ENCODE measurements around the gene RFTN1. TPM values are rescaled to one million over a fixed set of nuclear protein-coding genes. Genes with fewer than 3 reads are reported as not detected.
A peak's percentile ranks its signal among the peaks of the same experiment; 100 is the strongest.

RFTN1 gene
- polyA plus RNA-seq (ENCODE audit: insufficient read length in 12 of 12), result 10 to 100 TPM in 11 of 12 donors, not detected in 1; 10.4 to 29.6 (median 14.1) TPM
- long read RNA-seq, donor 1, partial matches to known transcripts, result 0 of 4 reads
- long read RNA-seq, donor 1, other reads (novel, unspliced or antisense), result 0 of 4 reads
- long read RNA-seq, donor 2, partial matches to known transcripts, result 0 of 3 reads
- long read RNA-seq, donor 2, other reads (novel, unspliced or antisense), result 0 of 3 reads
- long read RNA-seq, donor 3, partial matches to known transcripts, result 0 of 1 reads
- long read RNA-seq, donor 3, other reads (novel, unspliced or antisense), result 0 of 1 reads
- long read RNA-seq, donor 4, partial matches to known transcripts, result 0 of 2 reads
- long read RNA-seq, donor 4, other reads (novel, unspliced or antisense), result 0 of 2 reads
- long read RNA-seq, donor 5, partial matches to known transcripts, result 0 of 3 reads
- long read RNA-seq, donor 5, other reads (novel, unspliced or antisense), result 0 of 3 reads
- long read RNA-seq, donor 6, partial matches to known transcripts, result 0 of 2 reads
- long read RNA-seq, donor 6, other reads (novel, unspliced or antisense), result 0 of 2 reads
- long read RNA-seq, donor 7, result 0 reads
- long read RNA-seq, donor 8, partial matches to known transcripts, result 0 of 3 reads
- long read RNA-seq, donor 8, other reads (novel, unspliced or antisense), result 0 of 3 reads
- long read RNA-seq, donor 9, partial matches to known transcripts, result 0 of 2 reads
- long read RNA-seq, donor 9, other reads (novel, unspliced or antisense), result 0 of 2 reads
- long read RNA-seq, donor 10, partial matches to known transcripts, result 0 of 1 reads
- long read RNA-seq, donor 10, other reads (novel, unspliced or antisense), result 0 of 1 reads
- long read RNA-seq, donor 11, partial matches to known transcripts, result 0 of 3 reads
- long read RNA-seq, donor 11, other reads (novel, unspliced or antisense), result 0 of 3 reads

GRCh38 chr3:16513141-16514020, at the start of gene RFTN1:
RFTN1 (minus strand) TSS chr3:16513699; CDS start chr3:16493869, 19,830 bp downstream.
- peak; percentile 64 for DNase-seq

- DNase-seq, result no peak
Observed at GRCh38 chr3:16559653-16560365, 46.3 kb upstream of the RFTN1 start.

- no peak for DNase-seq
Observed at GRCh38 chr3:16554126-16554525, 40.6 kb upstream of the RFTN1 start.

- DNase-seq, result no peak
Observed at GRCh38 chr3:16552757-16553156, 39.3 kb upstream of the RFTN1 start.

GRCh38 chr3:16551342-16551976, 38.0 kb upstream of the RFTN1 start:
- no peak for DNase-seq

- peak; percentile 89 for DNase-seq
Observed at GRCh38 chr3:16550676-16551341, 37.3 kb upstream of the RFTN1 start.

- DNase-seq, result no peak
Observed at GRCh38 chr3:16550305-16550675, 36.8 kb upstream of the RFTN1 start.

GRCh38 chr3:16548721-16549120, 35.2 kb upstream of the RFTN1 start:
- no peak for DNase-seq

GRCh38 chr3:16547561-16548357, 34.3 kb upstream of the RFTN1 start:
- DNase-seq, result no peak

GRCh38 chr3:16546186-16547010, 32.9 kb upstream of the RFTN1 start:
- no peak for DNase-seq

GRCh38 chr3:16545413-16546185, 32.1 kb upstream of the RFTN1 start:
- no peak for DNase-seq

GRCh38 chr3:16543242-16543864, 29.9 kb upstream of the RFTN1 start:
- no peak for DNase-seq

GRCh38 chr3:16538507-16538906, 25.0 kb upstream of the RFTN1 start:
- no peak for DNase-seq

- no peak for DNase-seq
Observed at GRCh38 chr3:16536996-16537395, 23.5 kb upstream of the RFTN1 start.

- no peak for DNase-seq
Observed at GRCh38 chr3:16536344-16536663, 22.8 kb upstream of the RFTN1 start.

- DNase-seq, result no peak
Observed at GRCh38 chr3:16534640-16535262, 21.3 kb upstream of the RFTN1 start.
